Right lobe of liver (tissue), 6 donors: Measurements from ENCODE around the gene IL1RN. TPM values are rescaled to one million over a fixed set of nuclear protein-coding genes. Genes with fewer than 3 reads are reported as not detected.
A peak's percentile ranks its signal among the peaks of the same experiment; 100 is the strongest.

ENCODE experiments used
- ATAC-seq, 4 donors: fragments of 200-7000 bp; cut with Tn5 transposase; one replicate each; pipeline ENCODE4 v1.9.1; 2020; ENCODE audit warnings: mild to moderate bottlenecking in 4 of 4, moderate library complexity in 4 of 4
- DNase-seq, 3 donors: peaks; one replicate each; pipeline ENCODE4 v3.0.0-alpha.2; 2020
- H3K27ac ChIP-seq, 3 donors: fragments of 200-600 bp; one replicate each; pipeline ENCODE4 v1.8.0; 2022
- H3K27me3 ChIP-seq, 2 donors: fragments of 200-600 bp; one replicate each; pipeline ENCODE4 v1.8.0; 2022
- H3K36me3 ChIP-seq, 4 donors: fragments of 200-600 bp; sonication (generic) in 1 of 4; one replicate each; pipeline versions ENCODE4 v1.5.1 to v1.8.0; 2017 to 2022; ENCODE audit warnings: control low read depth in 1 of 4
- H3K4me1 ChIP-seq, 4 donors: fragments of 200-600 bp; sonication (generic) in 1 of 4; one replicate each; pipeline versions ENCODE4 v1.5.1 to v1.8.0; 2017 to 2022; ENCODE audit warnings: control low read depth in 1 of 4
- H3K4me3 ChIP-seq, 3 donors: fragments of 200-600 bp; one replicate each; pipeline ENCODE4 v1.8.0; 2022
- H3K9me3 ChIP-seq, 4 donors: fragments of 200-600 bp; sonication (generic) in 1 of 4; one replicate each; pipeline versions ENCODE4 v1.5.1 to v1.8.0; 2017 to 2022; ENCODE audit warnings: control low read depth in 1 of 4
- CTCF ChIP-seq, 4 donors: fragments of 200-600 bp in 3 of 4; fragments of 450-650 bp in 1 of 4; IDR thresholded peaks; one replicate each; pipeline versions ENCODE4 v1.5.1 to v1.8.0; 2016 to 2022; ENCODE audit warnings: antibody characterized with exemption in 4 of 4, mild to moderate bottlenecking in 2 of 4
- POLR2A ChIP-seq: fragments of 450-650 bp; IDR thresholded peaks from one replicate; pipeline ENCODE4 v1.6.1; 2017; ENCODE audit warnings: antibody characterized with exemption, mild to moderate bottlenecking
- WGBS: methylation state at CpG from one replicate; pipeline ENCODE4 v1.1.6; 2018; ENCODE audit warnings: low coverage, low lambda C conversion rate; ENCODE audit not compliant: insufficient coverage; ENCODE audit errors: missing lambda C conversion rate; 5-methylcytosine and 5-hydroxymethylcytosine counted together
- intact Hi-C, 2 donors: fragments of 100-400 bp; cut with DNase I; formaldehyde crosslinking; loops; one replicate each; pipeline versions ENCODE4 v1.11.2 to v1.14.1; 2022
- total RNA-seq, 6 experiments: library from RNA; depleted of rRNA in 2 of 6; stranded (reverse); fragments of >200 nt in 2 of 6; fragmentation: NEBNext Ultra II Directional in 3 of 6; extraction: Animal tissue kit (Norgen Biotek cat#: 25700) in 3 of 6; gene quantifications; one replicate each; pipeline versions ENCODE4 v1.1.0 to v1.2.4, GENCODE V29; 2016 to 2023
- donor health status: DM: no; HTN: yes; CAD: no.
- donor health status: DM: no; HTN: no; CAD: no.
- donor health status: DM: no; HTN: no; CAD: no.
- donor health status: DM: no; HTN: yes; CAD: no.
- donor health status: DM: no; HTN: yes; CAD: no.

IL1RN gene
- total RNA-seq, 6 experiments from 2014 or later: 14.5 to 98.1 (median 43.9) TPM

DNA sequence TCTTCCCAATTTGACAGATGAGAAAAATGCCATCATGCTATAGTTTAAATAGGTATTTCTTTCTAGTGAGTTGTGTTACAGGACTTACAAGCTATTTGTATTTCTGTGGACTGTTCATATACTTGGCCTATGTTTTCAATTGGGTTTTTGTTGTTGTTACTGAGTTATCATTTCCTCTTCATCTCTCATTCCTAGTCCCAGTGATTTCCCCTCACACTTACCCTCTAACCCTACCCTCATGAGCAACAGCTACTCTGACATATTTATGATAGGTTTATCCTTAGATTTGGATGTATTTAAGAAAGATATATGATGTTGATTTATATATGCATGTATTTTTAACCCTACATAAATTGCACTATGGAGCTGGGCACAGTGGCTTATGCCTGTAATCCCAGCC lies 35.5 kb downstream of the IL1RN start:
- Histone ChIP-seq H3K27me3 (no peaks in the 10 kb centered on the region), H3K36me3 (no peaks in the 10 kb centered on the region), H3K4me1 (peaks cover 2 to 51% (median 26%) of the 10 kb centered on the region in 4 donors), H3K27ac (no peak overlapping the region), H3K9me3 (no peaks in the 10 kb centered on the region), H3K4me3 (no peak overlapping the region)
- DNase-seq: no peak
- intact Hi-C loops: no loop called here
- TF ChIP-seq POLR2A (no peak), CTCF (IDR thresholded peaks at IDR 0.05) (no peak)
- no peak for ATAC-seq

- H3K4me1 ChIP-seq: peaks cover 2 to 51% (median 28%) of the 10 kb centered on the region in 4 donors
- 46% methylated on average over 6 of the region's 11 CpGs for WGBS
- TF ChIP-seq CTCF (IDR thresholded peaks at IDR 0.05) (no peak), POLR2A (no peak)
Observed at GRCh38 chr2:113164215-113164929, 37.0 kb downstream of the IL1RN start.

GRCh38 chr2:113164930-113165585 lies 37.7 kb downstream of the IL1RN start:
- DNase-seq (peak in 1 of 3 donors; percentile 74), ATAC-seq (peak; percentile 44 to 55 (median 48))
- no peak overlapping the region for H3K4me3 ChIP-seq
- TF ChIP-seq POLR2A: no peak
- TF ChIP-seq CTCF (IDR thresholded peaks at IDR 0.05): no peak
- intact Hi-C loops: no loop called here
- H3K27ac ChIP-seq: peak overlapping the region; percentile 72 to 87 (median 87)
- WGBS: 13% methylated on average over 1 of the region's 10 CpGs
- no peaks in the 10 kb centered on the region for H3K36me3 ChIP-seq
- no peaks in the 10 kb centered on the region for H3K9me3 ChIP-seq
- H3K4me1 ChIP-seq: peaks cover 2 to 48% (median 26%) of the 10 kb centered on the region in 4 donors
- H3K27me3 ChIP-seq: no peaks in the 10 kb centered on the region

More at GRCh38 chr2:113164215-113164929, 37.0 kb downstream of the IL1RN start:
- no peak for ATAC-seq
- Histone ChIP-seq H3K4me3 (no peak overlapping the region), H3K36me3 (no peaks in the 10 kb centered on the region), H3K27ac (peak overlapping the region; percentile 40 to 87 (median 43)), H3K27me3 (no peaks in the 10 kb centered on the region), H3K9me3 (no peaks in the 10 kb centered on the region)
- intact Hi-C loops: no loop called here
- no peak for DNase-seq

DNA sequence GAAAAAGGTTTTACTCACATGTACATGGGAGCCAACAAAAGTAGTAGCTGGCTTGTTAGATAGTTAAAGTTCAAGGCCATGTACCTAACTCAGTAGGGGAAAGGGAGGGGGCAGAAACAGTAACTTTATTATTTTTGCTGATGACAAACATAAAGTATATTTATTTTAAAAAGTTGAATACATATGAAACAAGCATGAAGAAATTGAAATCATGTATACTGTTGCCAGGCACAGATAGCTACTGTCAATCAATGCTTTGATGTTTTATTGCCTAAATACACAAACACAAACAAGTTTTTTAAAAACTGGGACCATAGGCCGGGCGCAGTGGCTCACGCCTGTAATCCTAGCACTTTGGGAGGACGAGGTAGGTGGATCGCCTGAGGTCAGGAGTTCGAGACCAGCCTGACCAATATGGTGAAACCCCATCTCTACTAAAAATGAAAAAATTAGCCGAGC lies 38.8 kb downstream of the IL1RN start:
- Histone ChIP-seq H3K27ac (peak overlapping the region; percentile 72 to 87 (median 87)), H3K27me3 (no peaks in the 10 kb centered on the region), H3K36me3 (no peaks in the 10 kb centered on the region), H3K4me1 (peaks cover 2 to 48% (median 24%) of the 10 kb centered on the region in 4 donors), H3K9me3 (no peaks in the 10 kb centered on the region), H3K4me3 (no peak overlapping the region)
- no peak for ATAC-seq
- TF ChIP-seq POLR2A: no peak
- intact Hi-C loops: no loop called here
- WGBS: 46% methylated on average over 7 of the region's 7 CpGs
- no peak for DNase-seq
